HG03432 (cell line): ENCODE data around the gene DLX3.

Experiments used
- ATAC-seq: cut with Tn5 transposase; IDR thresholded peaks from one replicate; pipeline ENCODE4 v1.9.1; 2021; ENCODE audit warnings: mild to moderate bottlenecking, moderate library complexity; ENCODE audit not compliant: unreplicated experiment

The DLX3 gene

DNA sequence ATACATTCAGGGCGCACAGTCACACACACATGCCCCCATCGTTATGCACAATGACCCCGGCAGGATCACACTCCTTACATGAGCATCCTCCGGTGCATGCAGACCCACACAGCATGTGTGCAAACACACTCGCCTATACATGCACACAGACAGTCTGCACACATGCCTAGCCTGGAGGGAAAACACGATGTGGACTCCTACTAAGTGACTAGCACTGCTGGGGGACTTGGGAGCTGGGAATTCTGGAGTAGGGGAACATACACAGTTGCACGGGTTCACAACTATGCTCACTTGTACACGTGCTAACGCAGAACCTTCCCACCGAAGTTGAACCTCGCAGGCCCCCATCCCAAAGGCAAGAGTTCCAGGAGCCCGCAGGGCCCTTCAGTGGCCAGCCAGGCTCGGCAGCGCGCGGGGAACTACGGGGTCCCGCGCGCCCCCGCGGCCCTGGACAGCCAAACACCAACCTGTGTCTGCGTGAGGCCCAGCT, 2.0 kb downstream of the DLX3 start:
- ATAC-seq, result no peak

DNA sequence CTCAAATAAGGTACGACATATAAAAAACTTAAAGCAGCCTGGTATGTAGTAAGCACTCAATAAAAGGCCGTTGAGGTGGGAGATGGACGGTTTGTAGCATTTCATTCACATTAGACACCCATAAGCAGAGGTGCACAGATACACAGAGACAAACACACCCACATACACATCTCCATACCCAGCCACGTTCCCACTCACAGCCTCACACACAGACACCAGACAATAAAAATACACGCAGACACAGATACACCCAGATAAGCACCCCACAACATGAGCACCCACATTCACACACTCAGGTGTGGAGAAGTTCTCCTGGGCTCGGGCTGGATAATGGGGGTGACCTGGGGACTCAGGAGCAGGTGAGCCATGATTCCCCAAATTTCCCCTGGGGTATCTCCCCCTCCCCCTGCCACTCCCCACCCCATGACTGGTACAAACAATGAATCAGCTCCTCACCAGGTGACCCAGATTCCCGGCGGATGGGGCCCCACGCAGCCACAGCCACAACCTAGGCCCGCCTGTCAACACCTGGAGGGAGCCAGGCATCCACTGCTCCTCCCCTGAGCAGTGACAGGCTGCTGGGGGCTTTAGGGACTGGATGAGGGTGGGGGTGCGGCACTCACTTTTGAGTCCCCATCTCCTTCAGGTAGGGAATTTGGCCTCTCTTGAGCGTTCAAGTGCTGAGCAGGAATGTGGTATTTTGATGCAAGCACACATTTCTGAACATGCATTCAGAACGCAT, 2.7 kb downstream of the DLX3 start:
- no peak for ATAC-seq

DNA sequence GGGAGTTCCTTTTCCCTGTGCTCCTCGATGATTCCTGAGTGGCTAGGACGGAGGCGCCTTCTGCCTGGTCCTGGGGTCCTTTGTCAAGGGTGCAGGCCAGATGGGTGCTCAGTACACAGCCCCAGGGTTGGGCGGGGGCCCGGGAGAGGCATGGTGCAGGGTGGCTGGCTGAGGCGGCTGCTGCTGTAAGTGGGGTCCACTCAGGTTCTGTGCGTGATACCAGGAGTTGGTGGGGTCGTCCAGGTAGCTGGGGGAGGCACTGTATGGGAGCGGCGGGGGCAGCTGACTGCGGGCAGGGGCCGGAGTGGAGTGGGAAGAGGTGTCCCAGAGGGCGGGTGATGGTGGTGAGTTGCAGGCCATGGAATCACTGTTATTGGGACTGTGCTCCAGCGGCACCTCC, 3.6 kb downstream of the DLX3 start:
- no peak for ATAC-seq

DNA sequence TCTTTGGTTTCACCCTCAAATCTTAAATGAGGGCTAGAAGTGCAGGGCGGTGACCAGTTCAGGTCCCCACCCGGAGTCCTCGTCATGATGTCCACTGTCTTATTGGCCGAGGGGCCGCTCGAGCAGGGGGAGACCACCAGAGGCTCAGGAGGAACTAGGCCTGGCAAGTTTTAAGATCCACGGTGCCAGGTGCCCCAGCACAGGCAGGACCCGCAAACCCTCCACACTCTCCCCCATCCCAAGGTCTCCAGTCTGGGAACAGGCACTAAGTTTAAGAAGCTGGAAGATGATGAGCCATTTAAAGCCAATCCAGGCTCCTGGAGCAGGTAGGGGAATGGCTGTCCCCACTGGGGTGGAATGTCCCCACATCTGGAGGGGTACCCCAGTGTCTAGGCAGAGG, 4.1 kb downstream of the DLX3 start:
- ATAC-seq, result no peak

DNA sequence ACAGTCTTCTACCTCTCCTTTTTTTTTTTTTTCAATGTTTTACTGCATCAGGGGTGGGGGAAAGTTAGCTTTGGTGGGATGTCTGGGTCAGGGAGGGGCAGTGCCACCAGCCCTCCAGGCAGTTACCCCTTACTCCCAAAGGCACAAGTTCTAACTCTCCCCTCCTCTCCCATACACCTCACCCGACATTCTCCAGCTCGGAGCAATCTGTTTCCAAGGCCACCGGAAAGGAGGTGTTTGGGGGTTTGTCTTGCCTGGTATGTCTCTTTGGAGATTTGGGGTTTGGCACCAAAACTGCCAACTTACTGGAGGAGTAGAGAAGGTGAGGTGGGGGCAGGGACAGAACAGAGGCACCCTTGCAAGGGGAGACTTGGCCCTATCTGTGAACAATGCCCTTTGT, 4.7 kb downstream of the DLX3 start:
- ATAC-seq, result no peak

DNA sequence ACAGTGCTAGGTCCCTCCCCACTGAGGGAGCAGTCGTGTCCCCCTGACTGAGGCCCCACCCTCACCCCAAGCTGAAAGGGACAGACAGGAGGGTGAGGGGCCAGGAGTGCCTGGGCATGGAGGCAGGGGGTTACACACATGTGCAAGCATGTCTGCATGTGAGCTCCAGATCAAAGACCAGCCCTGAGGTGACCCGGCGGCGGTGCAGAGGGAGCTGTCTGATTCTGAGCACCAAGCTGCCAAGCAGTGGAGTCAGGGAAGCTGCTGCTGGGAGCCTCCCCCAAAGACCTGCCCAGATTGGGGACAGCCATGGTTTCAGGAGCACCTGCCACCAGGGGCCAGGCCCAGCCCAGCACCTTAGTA, 5.5 kb downstream of the DLX3 start:
- no peak for ATAC-seq

DNA sequence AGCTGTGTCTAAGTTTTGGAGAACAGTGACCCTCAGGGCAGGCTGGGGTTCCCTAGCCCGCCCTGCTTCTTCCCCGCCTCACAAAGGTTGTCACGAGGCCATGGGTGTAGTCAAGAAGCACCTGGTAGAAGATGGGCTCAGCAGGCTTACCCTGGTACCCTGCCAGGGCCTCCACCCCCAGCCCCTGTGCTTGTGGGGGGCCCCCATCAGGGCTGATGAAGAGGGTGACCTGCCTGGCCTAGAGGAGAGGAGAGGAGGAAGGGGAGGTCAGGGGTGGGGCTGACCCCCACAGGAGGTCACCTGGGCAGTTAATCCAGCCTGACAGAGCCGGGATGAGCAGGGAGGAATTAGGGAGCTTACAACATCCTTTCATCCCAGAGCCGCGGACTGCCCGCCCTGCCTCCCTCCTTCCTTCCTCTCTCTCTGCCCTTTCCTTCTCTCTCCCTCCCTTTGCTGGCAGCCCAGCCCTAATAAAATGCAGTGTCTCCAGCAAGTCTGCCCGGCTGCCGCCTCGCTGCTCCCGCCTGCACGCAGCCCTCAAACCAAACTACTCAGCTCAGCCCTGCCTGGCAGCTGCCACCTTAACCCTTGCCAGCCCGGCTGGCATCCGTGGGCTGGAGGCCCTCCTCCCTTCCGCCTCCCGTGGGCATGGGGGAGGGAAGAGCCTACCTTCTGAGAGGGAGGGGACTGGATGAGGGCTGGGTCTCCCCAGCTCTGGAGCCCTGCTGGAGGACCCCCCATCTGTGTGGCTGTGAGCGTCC, 7.2 kb downstream of the DLX3 start:
- ATAC-seq, result no peak

DNA sequence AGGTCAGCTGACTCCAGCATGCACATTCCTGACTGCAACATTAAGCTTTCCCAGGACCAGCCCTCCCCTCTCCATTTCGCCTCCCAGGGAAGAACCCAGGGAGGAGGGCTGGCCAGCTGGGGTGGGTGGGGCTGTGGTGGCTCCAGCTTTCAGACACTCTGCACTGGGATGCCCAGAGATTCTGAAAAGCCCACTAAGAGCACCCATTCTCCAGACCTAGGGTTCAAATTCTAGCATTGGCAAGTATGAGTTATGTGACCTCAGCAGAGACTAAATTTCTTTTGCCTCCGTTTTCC, 7.8 kb downstream of the DLX3 start:
- ATAC-seq, result no peak

DNA sequence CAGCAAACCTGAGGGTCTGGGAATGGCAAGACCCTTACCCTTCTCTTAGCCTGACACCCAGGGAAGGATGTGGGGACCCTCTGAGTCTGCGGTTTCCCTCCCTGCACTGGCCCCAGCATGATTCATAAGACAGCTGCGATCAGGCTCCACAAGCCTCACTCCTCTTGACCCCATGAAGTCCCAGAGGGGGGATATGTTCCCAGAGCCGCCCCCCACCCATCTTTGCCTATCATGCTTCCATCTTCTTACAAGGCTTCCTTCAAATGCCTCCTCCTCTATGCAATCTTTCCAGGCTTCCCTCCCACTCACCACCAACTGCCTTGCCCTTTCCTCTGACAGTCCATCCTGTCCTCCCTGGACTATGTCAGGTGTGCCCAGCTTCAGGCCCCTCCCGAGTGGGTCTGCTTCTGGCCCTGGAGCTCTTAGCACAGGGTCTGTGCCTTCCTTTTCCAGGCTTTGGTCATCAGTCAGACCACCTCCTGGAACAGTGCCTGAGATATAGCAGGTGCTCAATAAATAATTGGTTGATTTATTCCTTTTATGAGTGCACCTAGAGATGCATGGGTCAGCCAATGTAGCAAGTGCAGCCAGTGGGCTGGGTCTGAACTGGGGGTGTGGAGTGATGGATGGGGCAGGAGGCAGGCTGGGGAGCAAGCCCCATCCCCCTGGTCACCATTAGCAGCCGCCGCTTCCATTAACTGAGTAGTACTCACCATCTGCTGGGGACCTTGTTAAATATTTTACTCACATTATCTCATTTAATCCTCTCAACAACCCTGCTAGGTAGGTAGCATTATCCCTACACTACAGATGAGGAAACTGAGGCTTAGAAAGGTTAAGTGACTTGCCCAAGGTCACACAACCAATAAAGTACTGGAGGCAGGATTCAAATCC, 8.4 kb downstream of the DLX3 start:
- ATAC-seq, result no peak

DNA sequence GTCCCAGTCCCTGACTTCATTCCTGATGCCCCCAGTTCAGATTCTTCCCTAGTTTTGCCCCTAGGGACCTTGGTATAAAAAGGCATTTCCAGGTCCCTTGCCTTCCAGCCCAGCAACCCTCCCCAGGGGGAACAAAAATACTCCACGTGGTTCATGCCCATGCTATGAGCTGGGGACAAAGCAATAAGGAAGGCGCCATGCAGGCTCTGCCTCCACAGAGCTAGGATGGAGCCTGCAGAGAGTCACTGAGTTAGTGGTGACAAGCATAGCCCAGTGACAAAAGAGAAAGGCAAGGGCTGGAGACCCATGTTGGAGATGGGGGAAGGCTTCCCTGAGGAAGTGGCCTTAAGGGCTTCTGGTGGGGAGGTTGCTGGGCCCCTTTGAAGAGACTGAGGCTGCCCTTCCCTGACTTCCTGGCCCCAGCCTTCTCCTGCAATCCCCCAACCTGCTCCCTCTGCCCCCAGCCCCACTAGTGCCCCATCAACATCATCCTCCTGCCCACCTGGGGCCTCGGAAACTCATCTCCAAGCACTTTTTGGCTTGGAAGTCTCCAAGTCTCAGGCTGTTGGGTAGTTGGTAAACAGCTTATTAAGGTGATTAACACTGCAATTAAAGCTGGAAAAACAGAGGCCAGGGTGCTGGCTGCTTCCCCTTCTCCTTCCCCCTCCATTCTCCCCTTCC, 9.6 kb downstream of the DLX3 start:
- ATAC-seq, result no peak

DNA sequence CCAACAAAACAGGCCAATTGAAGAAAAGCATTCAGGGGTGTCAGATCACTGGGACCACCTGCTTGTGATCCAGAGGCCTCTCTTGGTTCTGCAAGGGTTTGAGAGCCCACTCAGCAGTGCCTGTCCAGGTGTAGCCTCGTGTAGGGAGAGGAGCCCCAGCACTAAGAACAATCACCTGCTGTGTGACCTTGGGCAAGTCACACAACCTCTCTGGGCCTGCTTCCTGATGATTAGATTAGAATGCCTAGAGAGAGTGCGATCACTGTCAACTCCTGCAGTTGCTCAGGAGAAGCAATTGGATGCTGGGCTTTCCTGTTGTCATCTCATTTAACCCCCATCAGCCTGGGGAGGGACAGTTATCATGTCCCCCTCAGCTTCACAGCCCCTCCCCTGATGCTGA, 10.2 kb downstream of the DLX3 start:
- ATAC-seq, result no peak

DNA sequence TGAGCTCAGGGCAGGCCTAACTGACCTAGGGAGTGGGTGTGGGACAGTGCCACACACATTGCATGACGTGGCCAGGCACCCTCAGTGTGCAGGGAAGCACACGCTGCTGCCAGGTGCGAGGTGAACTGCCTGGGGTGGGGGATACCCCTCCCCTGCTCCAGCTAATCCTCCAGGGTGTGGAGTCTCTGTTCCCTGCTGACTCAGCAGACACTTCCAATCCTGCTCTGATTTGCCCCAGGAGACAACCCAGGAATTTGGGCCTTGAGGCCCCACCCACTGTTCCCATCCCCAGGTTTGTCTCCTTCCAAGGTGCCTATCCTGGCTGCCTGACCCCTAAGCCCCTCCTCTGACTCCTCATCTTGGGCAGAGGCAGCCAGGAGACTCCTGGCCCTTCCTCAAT, 10.7 kb downstream of the DLX3 start:
- ATAC-seq, result no peak

DNA sequence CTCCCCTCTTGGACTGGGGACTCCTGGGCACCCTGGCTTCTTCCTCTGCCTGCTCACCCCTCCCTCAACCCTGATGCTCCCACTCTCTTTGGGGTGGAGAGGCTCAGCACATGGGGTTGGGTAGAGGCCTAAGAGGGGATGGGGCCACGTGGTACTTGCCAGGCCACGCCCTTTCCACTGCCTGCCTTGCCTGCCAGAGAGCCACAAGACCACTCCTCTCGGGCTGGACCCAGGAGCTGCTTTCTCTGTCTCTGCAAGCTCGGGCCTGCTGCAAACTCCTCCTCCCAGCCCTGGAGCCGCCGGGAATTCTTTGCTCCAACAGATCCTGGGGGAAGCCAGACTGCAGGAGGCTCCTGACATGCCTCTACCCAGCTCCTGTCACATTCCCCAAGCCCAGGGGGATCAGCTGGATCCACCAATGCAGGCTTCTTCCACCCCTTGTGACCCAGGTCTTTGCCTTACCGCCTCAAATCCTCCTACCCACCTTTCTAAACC, 14.3 kb downstream of the DLX3 start:
- no peak for ATAC-seq

DNA sequence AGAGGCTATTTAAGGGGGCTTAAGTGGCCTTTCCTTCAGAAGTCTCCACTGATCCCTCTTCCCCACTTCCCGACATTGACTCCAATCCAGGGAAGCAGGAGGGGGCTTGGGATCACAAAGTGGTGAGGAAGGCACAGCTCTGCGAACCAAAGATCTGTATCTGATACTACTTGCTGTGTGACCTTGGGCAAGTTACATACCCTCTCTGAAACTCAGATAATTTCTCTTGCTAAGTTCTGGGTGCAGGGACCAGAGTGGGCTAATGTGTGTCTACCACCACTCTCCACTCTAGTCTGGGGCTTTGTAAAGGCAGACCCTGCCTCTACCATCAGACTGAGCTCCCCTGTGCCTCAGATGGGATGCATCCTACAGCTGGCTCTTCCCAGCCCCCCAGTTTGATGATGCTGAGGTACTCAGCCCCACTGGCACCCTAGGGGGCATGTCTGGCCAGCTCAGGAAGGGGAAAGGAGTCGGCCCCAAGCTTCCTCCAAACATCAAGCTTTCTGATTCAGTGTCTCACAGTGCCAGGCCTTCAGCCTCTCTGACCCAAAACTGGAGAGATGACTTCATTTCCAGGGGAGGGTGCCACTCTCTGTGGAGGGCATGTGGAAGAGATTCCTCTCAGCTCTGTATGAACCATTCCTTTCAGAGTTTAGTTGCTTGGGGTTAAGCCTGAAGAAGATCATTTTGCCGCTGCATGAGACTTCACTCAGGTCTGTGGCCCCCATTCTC, 15.1 kb downstream of the DLX3 start:
- no peak for ATAC-seq

DNA sequence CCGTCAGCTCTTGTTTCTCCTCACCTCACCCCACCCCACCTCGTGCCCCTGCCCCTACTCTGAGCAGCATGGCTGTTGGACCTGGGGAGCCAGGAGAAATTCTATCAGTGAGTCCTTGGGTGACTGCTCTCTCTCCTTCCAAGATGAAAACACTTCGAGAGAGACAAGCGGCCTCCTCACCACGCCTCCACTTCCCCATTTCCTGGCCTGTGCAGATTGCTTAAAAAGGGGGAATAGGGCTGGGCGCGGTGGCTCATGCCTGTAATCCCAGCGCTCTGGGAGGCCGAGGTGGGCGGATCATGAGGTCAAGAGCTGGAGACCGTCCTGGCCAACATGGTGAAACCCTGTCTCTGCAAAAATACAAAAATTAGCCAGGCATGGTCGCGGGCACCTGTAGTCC, 16.5 kb downstream of the DLX3 start:
- ATAC-seq, result no peak

DNA sequence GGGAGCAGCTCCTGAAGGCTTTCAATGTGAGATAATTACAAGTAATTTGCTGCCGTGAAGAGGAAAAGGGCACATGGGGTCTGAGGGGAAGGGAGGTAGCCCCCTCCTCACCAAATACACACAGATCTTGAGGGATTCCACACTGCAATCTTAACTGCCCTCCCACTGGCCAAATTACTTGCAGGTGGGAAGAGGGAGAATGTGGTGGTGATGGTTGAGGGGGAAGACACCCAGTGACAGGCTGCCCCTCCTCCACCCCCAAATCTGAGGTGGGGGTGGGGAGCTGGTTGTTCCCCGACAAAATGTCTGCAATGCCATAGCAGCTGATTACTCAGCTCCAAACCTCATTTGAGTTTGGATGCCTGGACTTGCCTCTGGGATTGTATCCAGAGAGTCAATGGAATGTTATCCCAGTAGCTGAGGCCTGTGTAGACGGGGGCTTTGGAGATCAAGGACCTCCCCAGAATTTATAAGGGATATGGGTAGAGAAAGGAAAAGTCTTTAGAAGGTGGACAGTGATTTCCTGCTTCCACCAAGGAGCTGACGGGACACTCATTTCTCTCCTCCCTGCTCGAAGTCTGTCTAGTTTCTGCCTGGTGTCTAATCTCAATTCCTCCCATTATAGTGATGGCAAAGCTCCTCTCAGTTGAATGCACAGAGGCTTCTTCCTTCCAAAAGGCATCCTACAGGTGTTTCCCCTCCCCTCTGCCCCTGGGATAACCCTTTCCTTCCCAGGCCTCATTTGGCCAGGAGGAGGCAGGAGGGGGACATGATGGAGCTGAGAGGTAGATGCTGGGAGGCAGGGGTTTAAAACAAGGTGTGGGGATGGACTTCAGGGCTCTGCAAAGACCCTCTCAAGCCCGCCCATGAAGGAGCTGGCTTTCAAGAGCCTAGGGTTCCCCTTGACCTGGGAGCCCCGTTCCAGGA, 17.3 kb downstream of the DLX3 start:
- ATAC-seq, result no peak

DNA sequence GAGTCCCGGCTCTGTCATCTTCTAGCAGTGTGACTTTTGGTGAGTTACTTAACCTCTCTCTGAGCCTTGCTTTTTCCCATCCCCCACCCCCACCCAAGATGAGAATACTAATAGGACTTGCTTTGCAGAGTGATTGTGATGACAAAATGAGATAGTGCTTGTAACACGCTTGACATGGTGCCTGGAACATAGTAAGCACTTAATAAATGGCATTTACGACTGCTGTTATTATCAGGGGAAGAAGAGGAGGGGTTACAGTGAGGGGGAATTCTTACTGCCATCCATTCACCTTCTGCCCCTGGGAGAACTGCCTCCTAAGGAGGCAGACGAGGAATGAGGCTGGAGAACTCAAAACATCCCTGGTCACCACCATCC, 18.2 kb downstream of the DLX3 start:
- no peak for ATAC-seq

DNA sequence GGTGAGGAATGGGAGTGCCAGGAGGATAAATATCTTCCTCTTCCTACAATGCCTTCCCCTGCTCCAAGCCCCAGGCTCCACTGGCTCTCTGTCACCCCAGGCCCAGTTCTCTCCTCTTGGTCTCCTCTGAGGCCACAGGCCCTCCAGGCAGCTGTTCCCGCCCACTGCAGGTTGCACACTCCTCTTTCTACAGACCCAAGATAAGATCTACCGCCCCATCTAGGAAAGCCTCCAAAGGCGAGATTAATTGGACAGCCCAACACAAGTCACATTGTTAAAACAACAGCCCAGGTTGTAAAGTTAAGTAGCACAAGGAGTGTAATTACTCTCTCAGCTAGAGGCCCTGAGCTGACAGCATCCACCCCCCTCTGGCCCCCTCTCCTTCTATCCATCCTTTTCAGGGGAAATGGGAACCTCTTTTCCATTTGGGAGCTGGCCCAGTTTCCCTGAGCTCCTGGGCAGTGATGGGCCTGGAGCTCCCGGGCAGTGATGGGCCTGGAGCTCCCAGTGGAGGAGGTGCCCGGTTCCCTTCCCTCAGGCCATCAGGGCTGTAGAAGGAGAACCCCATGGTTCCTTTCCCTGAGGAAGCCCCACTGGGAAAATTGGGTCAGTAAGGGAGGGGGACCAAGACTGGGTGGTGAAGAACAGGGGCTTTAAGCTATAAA, 18.7 kb downstream of the DLX3 start:
- ATAC-seq, result no peak

DNA sequence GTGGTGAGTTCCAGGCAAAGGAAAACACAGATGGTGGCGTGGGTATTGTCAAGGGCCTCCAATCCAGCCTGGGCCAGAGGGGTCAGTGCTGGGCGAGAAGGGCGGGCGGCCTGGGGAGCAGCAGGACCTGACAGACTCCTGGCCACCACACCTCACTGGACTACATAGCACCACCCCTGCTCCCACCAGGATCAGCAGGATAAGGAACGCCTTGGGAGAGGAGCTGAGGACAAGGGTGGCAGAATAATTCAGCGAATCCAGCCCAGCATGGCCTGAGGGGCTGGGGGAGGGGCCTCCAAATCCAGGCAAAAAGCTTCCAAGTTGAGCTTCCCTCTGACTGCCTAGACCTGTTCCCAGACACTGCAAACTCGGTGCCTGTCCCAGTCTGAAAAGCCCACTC, 19.5 kb downstream of the DLX3 start:
- ATAC-seq, result no peak
